A673 (cell line): ENCODE results near the gene TMEM170B.

ENCODE experiments used
- EZH2 ChIP-seq: fragments of 200-600 bp; sonication (generic); IDR thresholded peaks from 2 replicates; pipeline ENCODE4 v1.6.1; 2017; ENCODE audit warnings: borderline replicate concordance, low read depth, mild to moderate bottlenecking, mixed read lengths, antibody characterized with exemption, low read length; ENCODE audit not compliant: poor library complexity, severe bottlenecking
- TF ChIP-seq, protein P1 (sequence below): fragments of 300-800, 200-600 bp; sonication (generic); conservative IDR thresholded peaks from 2 replicates; pipeline ENCODE4 v1.5.1; 2017; ENCODE audit warnings: low read depth, mild to moderate bottlenecking, antibody characterized with exemption, low read length, moderate library complexity, mixed read lengths

DNA sequence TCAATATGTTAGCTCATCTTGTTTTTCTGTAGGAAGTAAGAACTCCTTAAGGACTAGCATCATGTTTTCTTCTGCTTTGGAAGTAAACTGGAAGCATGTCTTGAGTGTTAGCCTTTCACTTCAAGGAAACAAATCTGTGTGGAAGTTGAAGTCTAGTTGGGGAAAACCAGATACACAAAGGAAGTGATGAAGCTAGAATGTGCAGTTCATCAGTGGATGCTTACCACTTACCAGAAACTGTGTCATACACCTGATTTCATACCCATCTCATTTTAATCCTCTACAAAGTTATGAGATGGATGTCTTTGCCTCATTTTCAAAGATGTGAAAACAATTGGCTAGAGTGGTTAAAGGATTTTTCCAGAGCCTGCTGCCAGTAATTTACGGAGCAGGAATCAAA, 75.8 kb downstream of the TMEM170B start:
- TF ChIP-seq EZH2 = no peak
- TF ChIP-seq, protein P1, sequence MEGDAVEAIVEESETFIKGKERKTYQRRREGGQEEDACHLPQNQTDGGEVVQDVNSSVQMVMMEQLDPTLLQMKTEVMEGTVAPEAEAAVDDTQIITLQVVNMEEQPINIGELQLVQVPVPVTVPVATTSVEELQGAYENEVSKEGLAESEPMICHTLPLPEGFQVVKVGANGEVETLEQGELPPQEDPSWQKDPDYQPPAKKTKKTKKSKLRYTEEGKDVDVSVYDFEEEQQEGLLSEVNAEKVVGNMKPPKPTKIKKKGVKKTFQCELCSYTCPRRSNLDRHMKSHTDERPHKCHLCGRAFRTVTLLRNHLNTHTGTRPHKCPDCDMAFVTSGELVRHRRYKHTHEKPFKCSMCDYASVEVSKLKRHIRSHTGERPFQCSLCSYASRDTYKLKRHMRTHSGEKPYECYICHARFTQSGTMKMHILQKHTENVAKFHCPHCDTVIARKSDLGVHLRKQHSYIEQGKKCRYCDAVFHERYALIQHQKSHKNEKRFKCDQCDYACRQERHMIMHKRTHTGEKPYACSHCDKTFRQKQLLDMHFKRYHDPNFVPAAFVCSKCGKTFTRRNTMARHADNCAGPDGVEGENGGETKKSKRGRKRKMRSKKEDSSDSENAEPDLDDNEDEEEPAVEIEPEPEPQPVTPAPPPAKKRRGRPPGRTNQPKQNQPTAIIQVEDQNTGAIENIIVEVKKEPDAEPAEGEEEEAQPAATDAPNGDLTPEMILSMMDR = no peak
